Kidney capillary endothelial cell (primary cell): ENCODE data around the gene MAP3K3.

Experiments used
- DNase-seq: peaks from one replicate; pipeline ENCODE4 v3.0.0-alpha.2; 2018; ENCODE audit warnings: low spot score

The MAP3K3 gene

GRCh38 chr17:63652106-63652505, 29.9 kb downstream of the MAP3K3 start:
- DNase-seq: no peak

- no peak for DNase-seq
These were observed 30.8 kb downstream of the MAP3K3 start for GRCh38 chr17:63653050-63653449.

GRCh38 chr17:63657786-63658185, 35.6 kb downstream of the MAP3K3 start:
- no peak for DNase-seq

- DNase-seq: no peak
These were observed 36.1 kb downstream of the MAP3K3 start for GRCh38 chr17:63658366-63658765.

GRCh38 chr17:63659850-63660249, 37.6 kb downstream of the MAP3K3 start:
- DNase-seq: no peak

GRCh38 chr17:63665527-63666214, 43.5 kb downstream of the MAP3K3 start:
- peak; percentile 44 for DNase-seq

GRCh38 chr17:63672856-63673255, 50.6 kb downstream of the MAP3K3 start:
- DNase-seq: no peak

GRCh38 chr17:63675231-63675606, 53.0 kb downstream of the MAP3K3 start:
- DNase-seq: peak; percentile 64

GRCh38 chr17:63675607-63676546, 53.7 kb downstream of the MAP3K3 start:
- DNase-seq: peak; percentile 93

- no peak for DNase-seq
These were observed 54.4 kb downstream of the MAP3K3 start for GRCh38 chr17:63676584-63676983.

- DNase-seq: no peak
These were observed 57.0 kb downstream of the MAP3K3 start for GRCh38 chr17:63679214-63679613.

- no peak for DNase-seq
These were observed 58.5 kb downstream of the MAP3K3 start for GRCh38 chr17:63680700-63681099.

- DNase-seq: no peak
These were observed 59.3 kb downstream of the MAP3K3 start for GRCh38 chr17:63681530-63681929.

- no peak for DNase-seq
These were observed 60.2 kb downstream of the MAP3K3 start for GRCh38 chr17:63682441-63682840.

- no peak for DNase-seq
These were observed 60.8 kb downstream of the MAP3K3 start for GRCh38 chr17:63682981-63683380.

GRCh38 chr17:63685041-63685440, 62.8 kb downstream of the MAP3K3 start:
- no peak for DNase-seq

GRCh38 chr17:63685578-63685977, 63.4 kb downstream of the MAP3K3 start:
- no peak for DNase-seq

- DNase-seq: no peak
These were observed 64.0 kb downstream of the MAP3K3 start for GRCh38 chr17:63686138-63686685.

GRCh38 chr17:63688396-63689020, 66.3 kb downstream of the MAP3K3 start:
- DNase-seq: no peak

GRCh38 chr17:63689479-63689878, 67.3 kb downstream of the MAP3K3 start:
- DNase-seq: no peak

GRCh38 chr17:63692195-63692816, 70.1 kb downstream of the MAP3K3 start:
- no peak for DNase-seq
